Naive B cell (primary cell): ENCODE measurements around the gene UST. TPM values are rescaled to one million over a fixed set of nuclear protein-coding genes. Genes with fewer than 3 reads are reported as not detected.
A peak's percentile ranks its signal among the peaks of the same experiment; 100 is the strongest.
"Not testable (repeated sequence)": the region's sequence is repeated elsewhere in the genome, so short reads cannot be mapped to it uniquely, and the experiment has no call there.

Source experiments
- ATAC-seq, 2 donors: fragments of 150-1000 bp; cut with Tn5 transposase; 2 replicates each; pipeline ENCODE4 v1.10.0; 2021; ENCODE audit warnings: low read depth in 2 of 2, mild to moderate bottlenecking in 2 of 2, moderate library complexity in 2 of 2
- DNase-seq: peaks from one replicate; pipeline ENCODE4 v3.0.0; 2022
- H3K27ac Mint-ChIP-seq, 6 donors: one replicate each; pipeline ENCODE4 v1.8.0; 2020 to 2022; ENCODE audit warnings: mild to moderate bottlenecking in 6 of 6, mixed read lengths in 6 of 6, moderate library complexity in 5 of 6, inconsistent platforms in 2 of 6
- H3K27me3 Mint-ChIP-seq, 3 donors: one replicate each; pipeline ENCODE4 v1.8.0; 2021 to 2022; ENCODE audit warnings: mixed read lengths in 3 of 3, mild to moderate bottlenecking in 1 of 3
- H3K36me3 Mint-ChIP-seq, 2 donors: one replicate each; pipeline ENCODE4 v1.8.0; 2020 to 2022; ENCODE audit warnings: mixed read lengths in 2 of 2, inconsistent platforms in 1 of 2, mild to moderate bottlenecking in 1 of 2
- H3K4me1 Mint-ChIP-seq, 3 donors: one replicate each; pipeline ENCODE4 v1.8.0; 2020 to 2022; ENCODE audit warnings: mixed read lengths in 3 of 3, inconsistent platforms in 1 of 3, mild to moderate bottlenecking in 1 of 3, moderate library complexity in 1 of 3
- H3K4me3 Mint-ChIP-seq, 8 donors: one replicate each; pipeline ENCODE4 v1.8.0; 2020 to 2022; ENCODE audit warnings: mild to moderate bottlenecking in 8 of 8, mixed read lengths in 8 of 8, moderate library complexity in 8 of 8, inconsistent platforms in 2 of 8
- H3K9me3 Mint-ChIP-seq, 7 donors: one replicate each; pipeline ENCODE4 v1.8.0; 2020 to 2022; ENCODE audit warnings: mixed read lengths in 7 of 7, mild to moderate bottlenecking in 5 of 7, inconsistent platforms in 2 of 7, moderate library complexity in 1 of 7
- polyA plus RNA-seq, 6 donors: library from polyadenylated mRNA; unstranded; fragments of 300-500 nt; fragmentation: Illumina TruSeq; gene quantifications; one replicate each; pipeline ENCODE4 v1.2.3, GENCODE V29; 2021; ENCODE audit warnings: low read depth in 6 of 6

UST gene
- polyA plus RNA-seq, 6 donors from 2014 or later: 2.8 to 7.2 (median 5.2) TPM

DNA sequence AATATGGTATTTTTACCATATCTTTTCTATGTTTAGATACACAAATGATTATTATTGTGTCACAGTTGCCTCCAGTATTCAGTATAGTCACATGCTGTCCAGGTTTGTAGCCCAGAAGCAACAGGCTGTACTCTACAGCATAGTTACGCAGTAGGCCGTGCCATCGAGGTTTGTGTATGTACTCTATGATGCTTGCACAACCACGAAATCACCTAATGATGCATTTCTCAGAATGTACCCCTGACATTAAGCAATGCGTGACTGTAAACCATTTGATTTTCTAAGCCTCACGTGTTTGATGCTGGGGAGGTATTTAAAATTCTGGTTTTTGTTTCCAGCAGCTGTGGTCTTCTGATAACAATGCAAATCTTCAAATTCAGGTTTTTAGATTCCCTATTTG, 207.6 kb downstream of the UST start:
- Mint-ChIP-seq H3K4me3 (no peak overlapping the region), H3K9me3 (peaks cover 0 to 11% (median 0%) of the 10 kb centered on the region in 7 donors), H3K4me1 (peaks cover 8 to 14% (median 13%) of the 10 kb centered on the region in 3 donors), H3K27ac (no peak overlapping the region), H3K27me3 (no peaks in the 10 kb centered on the region), H3K36me3 (peaks cover 21 to 37% of the 10 kb centered on the region in 2 donors)
- DNase-seq (no peak), ATAC-seq (no peak)

GRCh38 chr6:148954934-148955333, 208.1 kb downstream of the UST start:
- Mint-ChIP-seq H3K36me3 (peaks cover 21 to 42% of the 10 kb centered on the region in 2 donors), H3K27me3 (no peaks in the 10 kb centered on the region), H3K4me3 (peak overlapping the region in 1 of 8 donors; percentile 59), H3K27ac (peak overlapping the region in 1 of 6 donors; percentile 47), H3K9me3 (peaks cover 0 to 11% (median 0%) of the 10 kb centered on the region in 7 donors), H3K4me1 (peaks cover 8 to 14% (median 13%) of the 10 kb centered on the region in 3 donors)
- DNase-seq: no peak
- no peak for ATAC-seq

- ATAC-seq (no peak), DNase-seq (no peak)
- Mint-ChIP-seq H3K27ac (no peak overlapping the region), H3K9me3 (peaks cover 0 to 11% (median 0%) of the 10 kb centered on the region in 7 donors), H3K4me3 (no peak overlapping the region), H3K36me3 (peaks cover 20 to 44% of the 10 kb centered on the region in 2 donors), H3K4me1 (peaks cover 8 to 12% (median 11%) of the 10 kb centered on the region in 3 donors), H3K27me3 (no peaks in the 10 kb centered on the region)
These were observed 208.6 kb downstream of the UST start for GRCh38 chr6:148955441-148955840.

GRCh38 chr6:148956163-148956562, 209.3 kb downstream of the UST start:
- not testable (repeated sequence) for ATAC-seq, DNase-seq, H3K4me3 Mint-ChIP-seq, H3K27me3 Mint-ChIP-seq
- Mint-ChIP-seq H3K4me1 (peaks cover 8 to 10% (median 8%) of the 10 kb centered on the region in 3 donors), H3K27ac (peak overlapping the region in 2 of 6 donors; percentile 12 to 56), H3K9me3 (peaks cover 0 to 11% (median 0%) of the 10 kb centered on the region in 7 donors), H3K36me3 (peaks cover 16 to 42% of the 10 kb centered on the region in 2 donors)

GRCh38 chr6:148957752-148958151, 210.9 kb downstream of the UST start:
- Mint-ChIP-seq H3K27me3 (no peaks in the 10 kb centered on the region), H3K9me3 (peaks cover 0 to 11% (median 0%) of the 10 kb centered on the region in 7 donors), H3K4me1 (peaks cover 8 to 16% (median 8%) of the 10 kb centered on the region in 3 donors), H3K36me3 (peaks cover 19 to 42% of the 10 kb centered on the region in 2 donors), H3K4me3 (no peak overlapping the region), H3K27ac (peak overlapping the region in 3 of 6 donors; percentile 20 to 35 (median 27))
- ATAC-seq (no peak), DNase-seq (no peak)

GRCh38 chr6:148959008-148959407, 212.2 kb downstream of the UST start:
- peaks cover 0 to 11% (median 0%) of the 10 kb centered on the region in 7 donors for H3K9me3 Mint-ChIP-seq
- no peaks in the 10 kb centered on the region for H3K27me3 Mint-ChIP-seq
- H3K27ac Mint-ChIP-seq: peak overlapping the region in 1 of 6 donors; percentile 73
- DNase-seq (no peak), ATAC-seq (no peak)
- H3K4me3 Mint-ChIP-seq: no peak overlapping the region
- H3K36me3 Mint-ChIP-seq: peaks cover 21 to 42% of the 10 kb centered on the region in 2 donors
- peaks cover 8 to 16% (median 8%) of the 10 kb centered on the region in 3 donors for H3K4me1 Mint-ChIP-seq

GRCh38 chr6:148959501-148959900, 212.7 kb downstream of the UST start:
- DNase-seq (no peak), ATAC-seq (no peak)
- H3K27ac Mint-ChIP-seq: no peak overlapping the region
- H3K4me3 Mint-ChIP-seq: no peak overlapping the region
- H3K4me1 Mint-ChIP-seq: peaks cover 8 to 16% (median 8%) of the 10 kb centered on the region in 3 donors
- H3K27me3 Mint-ChIP-seq: no peaks in the 10 kb centered on the region
- H3K36me3 Mint-ChIP-seq: peaks cover 21 to 42% of the 10 kb centered on the region in 2 donors
- H3K9me3 Mint-ChIP-seq: peaks cover 0 to 11% (median 0%) of the 10 kb centered on the region in 7 donors

DNA sequence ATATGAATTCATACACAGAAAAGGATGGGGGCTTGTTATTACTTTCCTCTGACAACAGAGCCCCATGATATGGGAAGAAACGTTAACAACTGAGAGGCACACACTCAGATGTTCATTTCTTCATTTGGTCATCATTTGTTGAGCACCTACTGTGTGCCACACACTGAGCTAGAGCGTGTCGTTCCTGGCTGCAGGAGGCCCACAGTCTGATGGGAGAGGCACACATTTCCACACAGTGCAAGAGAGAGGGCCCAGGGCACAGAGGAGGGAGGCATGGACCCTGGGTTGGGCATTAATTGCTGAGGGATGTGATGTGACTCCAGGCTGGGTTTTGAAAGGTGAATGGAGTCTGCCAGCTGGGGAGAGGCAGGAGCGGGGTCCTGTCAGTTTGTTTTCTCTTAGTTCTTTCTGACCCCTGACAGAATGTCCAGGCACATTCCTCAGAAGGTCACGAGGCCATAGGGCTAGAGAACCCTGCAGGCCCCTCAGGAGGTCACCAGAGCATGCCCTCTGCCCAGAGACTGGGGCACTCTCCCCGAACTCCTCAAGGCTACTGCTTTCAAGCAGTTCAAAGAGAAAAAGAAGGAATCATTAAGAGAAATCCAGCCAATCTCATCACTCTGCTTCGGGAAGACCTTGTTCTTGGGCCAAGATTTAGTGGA, 216.2 kb downstream of the UST start:
- Mint-ChIP-seq H3K36me3 (peaks cover 6 to 20% of the 10 kb centered on the region in 2 donors), H3K27ac (no peak overlapping the region), H3K4me3 (no peak overlapping the region), H3K9me3 (no peaks in the 10 kb centered on the region), H3K4me1 (peaks cover 6 to 14% (median 7%) of the 10 kb centered on the region in 3 donors), H3K27me3 (no peaks in the 10 kb centered on the region)
- DNase-seq (no peak), ATAC-seq (no peak)

DNA sequence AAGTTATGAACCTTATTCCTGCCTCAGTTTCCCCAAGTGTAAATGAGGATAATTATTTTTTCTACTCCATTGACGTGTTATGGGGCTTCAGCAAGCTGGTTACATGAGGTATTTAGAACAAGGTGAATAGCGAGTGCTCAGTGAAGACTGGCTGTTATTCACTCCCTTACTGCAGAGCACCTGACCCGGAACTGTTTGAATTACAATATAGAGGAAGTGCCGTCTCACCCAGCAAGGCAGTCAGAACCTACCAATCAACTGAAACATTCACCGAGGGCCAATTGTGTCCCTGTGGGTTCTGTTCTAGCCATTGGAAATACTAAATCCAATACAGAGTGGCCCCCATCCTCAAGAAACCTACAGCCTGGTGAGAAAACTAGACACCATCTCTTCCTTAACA, 216.9 kb downstream of the UST start:
- no peaks in the 10 kb centered on the region for H3K9me3 Mint-ChIP-seq
- DNase-seq: no peak
- ATAC-seq: no peak
- H3K4me3 Mint-ChIP-seq: no peak overlapping the region
- peaks cover 2 to 10% (median 3%) of the 10 kb centered on the region in 3 donors for H3K4me1 Mint-ChIP-seq
- H3K27ac Mint-ChIP-seq: no peak overlapping the region
- peaks cover 6 to 18% of the 10 kb centered on the region in 2 donors for H3K36me3 Mint-ChIP-seq
- no peaks in the 10 kb centered on the region for H3K27me3 Mint-ChIP-seq

DNA sequence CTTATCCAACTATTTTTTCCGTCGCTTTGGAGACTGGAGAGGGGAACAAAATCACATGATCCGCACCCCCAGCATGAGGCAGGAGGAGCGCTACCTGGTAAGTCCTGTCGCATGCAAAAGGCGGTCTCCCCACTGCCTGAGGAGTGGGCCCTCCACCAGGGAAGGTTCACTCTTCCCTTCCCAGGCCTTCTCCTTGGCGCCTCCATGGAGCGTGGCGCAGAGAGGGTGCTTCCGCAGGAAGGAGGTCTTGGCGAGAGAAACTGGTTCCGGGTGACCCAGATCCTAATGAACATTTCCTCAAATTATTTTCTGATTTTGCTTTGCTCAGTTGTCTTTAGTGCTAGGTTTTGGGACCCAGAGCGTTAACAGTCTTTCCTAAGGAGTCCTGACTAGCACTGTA, 217.6 kb downstream of the UST start:
- Mint-ChIP-seq H3K4me1 (peaks cover 0 to 6% (median 0%) of the 10 kb centered on the region in 3 donors), H3K27me3 (no peaks in the 10 kb centered on the region), H3K36me3 (peaks cover 6 to 11% of the 10 kb centered on the region in 2 donors), H3K9me3 (no peaks in the 10 kb centered on the region), H3K4me3 (no peak overlapping the region), H3K27ac (no peak overlapping the region)
- no peak for ATAC-seq
- no peak for DNase-seq

DNA sequence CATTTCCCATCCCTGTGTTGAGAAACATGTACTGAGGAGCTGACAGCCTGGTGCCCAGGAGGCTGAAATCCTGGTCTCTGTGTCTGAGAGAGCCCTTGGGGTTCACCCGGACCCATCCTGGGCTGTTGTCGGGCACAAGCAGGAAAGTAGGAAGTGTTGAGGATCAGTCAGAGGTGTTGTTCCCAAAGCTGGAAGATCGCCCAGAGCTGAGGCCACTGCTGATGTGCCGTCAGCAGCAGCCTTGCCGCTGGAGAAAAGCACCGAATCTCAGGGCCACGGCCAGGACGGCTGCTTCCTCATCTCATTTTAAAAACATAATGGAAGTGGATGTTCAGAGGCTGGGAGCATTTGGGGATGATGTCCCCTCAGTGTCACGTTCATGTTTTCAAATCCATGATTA, 218.5 kb downstream of the UST start:
- no peak for DNase-seq
- H3K36me3 Mint-ChIP-seq: peaks cover 2 to 6% of the 10 kb centered on the region in 2 donors
- no peaks in the 10 kb centered on the region for H3K27me3 Mint-ChIP-seq
- H3K9me3 Mint-ChIP-seq: no peaks in the 10 kb centered on the region
- H3K4me1 Mint-ChIP-seq: peaks cover 0 to 7% (median 0%) of the 10 kb centered on the region in 3 donors
- H3K4me3 Mint-ChIP-seq: no peak overlapping the region
- no peak for ATAC-seq
- H3K27ac Mint-ChIP-seq: no peak overlapping the region

DNA sequence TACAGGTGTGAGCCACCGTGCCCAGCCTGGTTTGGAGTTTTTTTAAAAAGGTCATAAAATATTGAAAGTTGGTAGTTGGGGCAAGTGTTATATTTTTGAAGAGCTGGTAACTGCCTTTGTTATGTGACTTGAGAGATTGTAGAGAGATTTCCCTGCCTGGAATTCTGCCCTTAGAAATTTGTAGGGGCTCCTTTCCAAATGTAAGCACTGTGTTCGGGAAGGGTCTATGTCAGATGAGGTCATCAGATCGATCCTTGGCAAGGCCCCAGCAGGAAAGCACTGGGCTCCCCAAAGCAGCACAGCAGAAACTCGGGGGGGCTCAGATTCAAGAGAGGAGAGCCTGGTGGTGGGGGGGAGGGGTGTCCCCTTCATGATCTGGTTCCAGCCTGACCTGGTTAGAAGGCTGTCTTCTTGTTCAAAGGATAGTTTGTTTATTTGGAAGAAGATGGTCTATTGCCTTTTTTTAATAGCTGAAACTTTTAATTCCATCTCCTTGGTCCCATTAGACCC, 220.2 kb downstream of the UST start:
- ATAC-seq (no peak), DNase-seq (no peak)
- Mint-ChIP-seq H3K4me1 (peaks cover 10 to 17% (median 12%) of the 10 kb centered on the region in 3 donors), H3K9me3 (no peaks in the 10 kb centered on the region), H3K36me3 (peaks cover 6 to 7% of the 10 kb centered on the region in 2 donors), H3K4me3 (no peak overlapping the region), H3K27me3 (no peaks in the 10 kb centered on the region), H3K27ac (peak overlapping the region in 2 of 6 donors; percentile 69 to 81)

GRCh38 chr6:148967541-148967956, 220.7 kb downstream of the UST start:
- no peaks in the 10 kb centered on the region for H3K9me3 Mint-ChIP-seq
- no peak for DNase-seq
- ATAC-seq: no peak
- H3K36me3 Mint-ChIP-seq: peaks cover 5 to 7% of the 10 kb centered on the region in 2 donors
- no peaks in the 10 kb centered on the region for H3K27me3 Mint-ChIP-seq
- H3K4me1 Mint-ChIP-seq: peaks cover 15 to 20% (median 15%) of the 10 kb centered on the region in 3 donors
- no peak overlapping the region for H3K4me3 Mint-ChIP-seq
- H3K27ac Mint-ChIP-seq: no peak overlapping the region
